ENCODE measurements around the gene CTXND1.
"Not testable (repeated sequence)": the region's sequence is repeated elsewhere in the genome, so short reads cannot be mapped to it uniquely, and the experiment has no call there.

CTXND1 gene

GRCh38 chr15:80159301-80159700 is 92.7 kb downstream of the CTXND1 start:
- DNase-seq (ENCODE audit: low read depth): no peak

GRCh38 chr15:80157215-80157614 is 94.8 kb downstream of the CTXND1 start:
- DNase-seq (ENCODE audit: low read depth): no peak

GRCh38 chr15:80156176-80156720 is 95.8 kb downstream of the CTXND1 start:
- DNase-seq (ENCODE audit: low read depth): no peak

- not testable (repeated sequence) for DNase-seq (ENCODE audit: low read depth)
These were observed 96.4 kb downstream of the CTXND1 start for GRCh38 chr15:80155378-80156175.

- DNase-seq (ENCODE audit: low read depth): no peak
These were observed 97.0 kb downstream of the CTXND1 start for GRCh38 chr15:80155001-80155377.

GRCh38 chr15:80154336-80154735 is 97.7 kb downstream of the CTXND1 start:
- DNase-seq (ENCODE audit: low read depth): no peak

- no peak for DNase-seq (ENCODE audit: low read depth)
These were observed 98.1 kb downstream of the CTXND1 start for GRCh38 chr15:80153900-80154299.

GRCh38 chr15:80152896-80153876 is 98.8 kb downstream of the CTXND1 start, which contains the start of gene FAH:
FAH (plus strand) TSS chr15:80152999; CDS start chr15:80153055, 56 bp downstream.
- no peak for DNase-seq (ENCODE audit: low read depth)

- DNase-seq (ENCODE audit: low read depth): peak; percentile 73
These were observed 99.7 kb downstream of the CTXND1 start for GRCh38 chr15:80152180-80152895.

GRCh38 chr15:80151576-80151975 is 100.4 kb downstream of the CTXND1 start:
- no peak for DNase-seq (ENCODE audit: low read depth)

- DNase-seq (ENCODE audit: low read depth): no peak
These were observed 100.9 kb downstream of the CTXND1 start for GRCh38 chr15:80151148-80151547.

Data from stimulated activated CD8-positive, alpha-beta memory T cell treated with anti-CD3 and anti-CD28 coated beads, Interleukin-12 subunit alpha, Interleukin-12 subunit beta, amount 100 ng/mL, for 1 hour (primary cell).